H9 (cell line): ENCODE measurements around the gene TMEM213. TPM values are rescaled to one million over a fixed set of nuclear protein-coding genes. Genes with fewer than 3 reads are reported as not detected.

Source experiments
- DNase-seq: peaks from one replicate; pipeline ENCODE4 v3.0.0-alpha.2; 2017
- H2AFZ ChIP-seq: one replicate; pipeline ENCODE4 v1.6.1; 2013; ENCODE audit warnings: mild to moderate bottlenecking, low read length, control low read depth, moderate library complexity
- H2AK5ac ChIP-seq: 2 replicates; pipeline ENCODE4 v1.6.1; 2013; ENCODE audit warnings: low read length, control low read depth, mixed read lengths; ENCODE audit not compliant: insufficient read length
- H2BK120ac ChIP-seq: one replicate; pipeline ENCODE4 v1.6.1; 2013; ENCODE audit warnings: low read depth, mild to moderate bottlenecking, low read length, control low read depth, inconsistent platforms; ENCODE audit not compliant: poor library complexity, severe bottlenecking
- H2BK12ac ChIP-seq: 2 replicates; pipeline ENCODE4 v1.6.1; 2013; ENCODE audit warnings: low read length, control low read depth, mixed read lengths, low read depth; ENCODE audit not compliant: insufficient read length
- H2BK15ac ChIP-seq: 2 replicates; pipeline ENCODE4 v1.6.1; 2013; ENCODE audit warnings: low read depth, low read length, control low read depth
- H2BK20ac ChIP-seq: one replicate; pipeline ENCODE4 v1.6.1; 2013; ENCODE audit warnings: low read depth, mild to moderate bottlenecking, low read length, control low read depth, inconsistent platforms; ENCODE audit not compliant: poor library complexity, severe bottlenecking
- H2BK5ac ChIP-seq: 2 replicates; pipeline ENCODE4 v1.6.1; 2013; ENCODE audit warnings: low read length, control low read depth, mixed read lengths; ENCODE audit not compliant: insufficient read length
- H3K14ac ChIP-seq: 2 replicates; pipeline ENCODE4 v1.6.1; 2013; ENCODE audit warnings: low read length, control low read depth; ENCODE audit not compliant: insufficient read depth
- H3K18ac ChIP-seq: 2 replicates; pipeline ENCODE4 v1.6.1; 2013; ENCODE audit warnings: low read depth, mild to moderate bottlenecking, mixed read lengths, low read length, control low read depth; ENCODE audit not compliant: insufficient read length
- H3K23ac ChIP-seq: 2 replicates; pipeline ENCODE4 v1.6.1; 2013; ENCODE audit warnings: low read length, control low read depth, mixed read lengths, low read depth; ENCODE audit not compliant: insufficient read length
- H3K23me2 ChIP-seq: 2 replicates; pipeline ENCODE4 v1.6.1; 2013; ENCODE audit warnings: low read depth, mild to moderate bottlenecking, mixed read lengths, low read length, control low read depth; ENCODE audit not compliant: insufficient read length, poor library complexity, severe bottlenecking
- H3K27ac ChIP-seq: 2 replicates; pipeline ENCODE4 v1.5.1; 2013; ENCODE audit warnings: low read length, control low read depth, mixed read lengths, low read depth; ENCODE audit not compliant: insufficient read length
- H3K27me3 ChIP-seq: 2 replicates; pipeline ENCODE4 v1.6.1; 2013; ENCODE audit warnings: low read length, control low read depth, inconsistent platforms; ENCODE audit not compliant: insufficient read depth
- H3K4ac ChIP-seq: 2 replicates; pipeline ENCODE4 v1.6.1; 2013; ENCODE audit warnings: low read depth, mild to moderate bottlenecking, control low read depth, inconsistent platforms, low read length, moderate library complexity
- H3K4me1 ChIP-seq: 2 replicates; pipeline ENCODE4 v1.6.1; 2013; ENCODE audit warnings: low read length, control low read depth, inconsistent platforms; ENCODE audit not compliant: insufficient read depth
- H3K4me2 ChIP-seq: 2 replicates; pipeline ENCODE4 v1.6.1; 2013; ENCODE audit warnings: low read length, control low read depth, mixed read lengths; ENCODE audit not compliant: insufficient read length, insufficient read depth
- H3K56ac ChIP-seq: 2 replicates; pipeline ENCODE4 v1.6.1; 2013; ENCODE audit warnings: low read depth, mild to moderate bottlenecking, mixed read lengths, low read length, control low read depth; ENCODE audit not compliant: insufficient read length
- H3K79me1 ChIP-seq: 2 replicates; pipeline ENCODE4 v1.6.1; 2013; ENCODE audit warnings: low read depth, mild to moderate bottlenecking, moderate library complexity, low read length, control low read depth, inconsistent platforms; ENCODE audit not compliant: insufficient read depth, poor library complexity, severe bottlenecking
- H3K79me2 ChIP-seq: 2 replicates; pipeline ENCODE4 v1.6.1; 2013; ENCODE audit warnings: low read length, control low read depth, inconsistent platforms; ENCODE audit not compliant: insufficient read depth
- H3K9ac ChIP-seq: 2 replicates; pipeline ENCODE4 v1.6.1; 2013; ENCODE audit warnings: low read length, control low read depth, mixed read lengths; ENCODE audit not compliant: insufficient read length; ENCODE audit errors: extremely low read depth
- H3K9me3 ChIP-seq: one replicate; pipeline ENCODE4 v1.6.1; 2013; ENCODE audit warnings: low read depth, low read length, inconsistent platforms; ENCODE audit not compliant: control insufficient read depth
- H3T11ph ChIP-seq: one replicate; pipeline ENCODE4 v1.6.1; 2013; ENCODE audit warnings: mild to moderate bottlenecking, low read length, control low read depth, inconsistent platforms
- H4K20me1 ChIP-seq: one replicate; pipeline ENCODE4 v1.6.1; 2013; ENCODE audit not compliant: control insufficient read depth, insufficient read length, insufficient read depth
- H4K5ac ChIP-seq: 2 replicates; pipeline ENCODE4 v1.6.1; 2013; ENCODE audit warnings: low read depth, mild to moderate bottlenecking, mixed read lengths, low read length, control low read depth; ENCODE audit not compliant: insufficient read length
- H4K8ac ChIP-seq: replicated peaks from 2 replicates; pipeline ENCODE4 v1.6.1; 2013; ENCODE audit warnings: low read length, control low read depth, mixed read lengths, low read depth; ENCODE audit not compliant: insufficient read length
- H4K91ac ChIP-seq: 2 replicates; pipeline ENCODE4 v1.6.1; 2013; ENCODE audit warnings: low read depth, mild to moderate bottlenecking, moderate library complexity, mixed read lengths, low read length, control low read depth; ENCODE audit not compliant: insufficient read length
- H3K27ac Mint-ChIP-seq, 3 experiments: 2 replicates in 2 of 3; 3 replicates in 1 of 3; pipeline ENCODE4 v1.8.0; 2020 to 2021; ENCODE audit warnings: mixed read lengths in 3 of 3, mild to moderate bottlenecking in 1 of 3, moderate library complexity in 1 of 3
- H3K27me3 Mint-ChIP-seq: 2 replicates; pipeline ENCODE4 v1.8.0; 2021; ENCODE audit warnings: low read depth, mild to moderate bottlenecking, moderate library complexity, mixed read lengths
- H3K36me3 Mint-ChIP-seq, 3 experiments: 2 replicates in 2 of 3; 3 replicates in 1 of 3; pipeline ENCODE4 v1.8.0; 2020 to 2021; ENCODE audit warnings: low read depth in 3 of 3, mixed read lengths in 3 of 3; ENCODE audit not compliant: insufficient read depth in 1 of 3
- H3K4me1 Mint-ChIP-seq, 2 experiments: 2 replicates each; pipeline ENCODE4 v1.8.0; 2020; ENCODE audit warnings: mixed read lengths in 2 of 2
- H3K4me3 Mint-ChIP-seq, 2 experiments: 2 replicates in 1 of 2; 3 replicates in 1 of 2; pipeline ENCODE4 v1.8.0; 2020 to 2021; ENCODE audit warnings: mild to moderate bottlenecking in 2 of 2, mixed read lengths in 2 of 2, moderate library complexity in 1 of 2
- H3K9me3 Mint-ChIP-seq, 2 experiments: 2 replicates in 1 of 2; 3 replicates in 1 of 2; pipeline ENCODE4 v1.8.0; 2020; ENCODE audit warnings: mild to moderate bottlenecking in 2 of 2, mixed read lengths in 2 of 2, moderate library complexity in 1 of 2
- total RNA-seq: library from RNA; stranded (reverse); gene quantifications from 2 replicates; pipeline ENCODE4 v1.2.1, GENCODE V29; 2021
- TF ChIP-seq, protein P1 (sequence below): fragments of 200-600 bp; sonication (generic); conservative IDR thresholded peaks from 3 replicates; pipeline ENCODE4 v1.8.0; 2021; ENCODE audit warnings: antibody characterized with exemption, mild to moderate bottlenecking

Gene TMEM213
- total RNA-seq, 1 experiment from 2014 or later, result 0.22 TPM

DNA sequence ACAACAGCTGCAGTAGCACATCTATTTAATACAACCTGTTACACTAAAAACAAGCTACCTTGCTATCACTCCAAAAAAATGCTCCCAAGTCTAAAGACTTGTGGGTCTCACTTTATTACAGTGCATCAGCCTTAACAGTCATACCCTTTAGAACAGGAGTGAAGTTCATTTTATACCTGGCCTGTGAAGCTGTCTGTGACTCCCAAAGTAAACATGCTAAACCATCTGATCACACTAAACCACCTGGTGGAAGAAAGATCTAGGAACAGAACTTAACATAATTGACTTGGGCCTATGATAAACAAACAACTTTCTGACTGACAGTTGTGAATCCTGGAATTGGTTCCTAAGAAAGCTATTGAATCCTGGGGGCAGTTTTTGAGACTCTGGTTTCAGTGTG, 81.1 kb downstream of the TMEM213 start:
- H3K14ac ChIP-seq, result no peak overlapping the region
- Mint-ChIP-seq H3K36me3 (peaks cover 11 to 31% (median 28%) of the 10 kb centered on the region in 3 experiments; a peak in 6 of 7 replicates), H3K9me3 (no peaks in the 10 kb centered on the region), H3K27me3 (no peaks in the 10 kb centered on the region), H3K27ac (no peak overlapping the region; a peak in 1 of 7 replicates), H3K4me3 (no peak overlapping the region), H3K4me1 (no peaks in the 10 kb centered on the region; a peak in 2 of 4 replicates)
- H4K20me1 ChIP-seq, result no peaks in the 10 kb centered on the region
- H2AK5ac ChIP-seq, result no peak overlapping the region
- no peak overlapping the region for H2BK15ac ChIP-seq
- no peaks in the 10 kb centered on the region for H3K79me1 ChIP-seq
- no peak overlapping the region for H3K4me2 ChIP-seq
- H3K23me2 ChIP-seq, result no peaks in the 10 kb centered on the region
- no peak overlapping the region for H2BK12ac ChIP-seq
- no peak for DNase-seq
- H3K9ac ChIP-seq, result no peak overlapping the region
- no peak overlapping the region for H2AFZ ChIP-seq
- H2BK20ac ChIP-seq, result no peak overlapping the region
- no peak overlapping the region for H3K56ac ChIP-seq
- no peak overlapping the region for H3K4ac ChIP-seq
- no peak overlapping the region for H3K23ac ChIP-seq
- H3K4me1 ChIP-seq, result no peaks in the 10 kb centered on the region
- no peak overlapping the region for H4K8ac ChIP-seq
- H3K9me3 ChIP-seq, result no peaks in the 10 kb centered on the region
- H3K79me2 ChIP-seq, result no peaks in the 10 kb centered on the region
- TF ChIP-seq, protein P1, sequence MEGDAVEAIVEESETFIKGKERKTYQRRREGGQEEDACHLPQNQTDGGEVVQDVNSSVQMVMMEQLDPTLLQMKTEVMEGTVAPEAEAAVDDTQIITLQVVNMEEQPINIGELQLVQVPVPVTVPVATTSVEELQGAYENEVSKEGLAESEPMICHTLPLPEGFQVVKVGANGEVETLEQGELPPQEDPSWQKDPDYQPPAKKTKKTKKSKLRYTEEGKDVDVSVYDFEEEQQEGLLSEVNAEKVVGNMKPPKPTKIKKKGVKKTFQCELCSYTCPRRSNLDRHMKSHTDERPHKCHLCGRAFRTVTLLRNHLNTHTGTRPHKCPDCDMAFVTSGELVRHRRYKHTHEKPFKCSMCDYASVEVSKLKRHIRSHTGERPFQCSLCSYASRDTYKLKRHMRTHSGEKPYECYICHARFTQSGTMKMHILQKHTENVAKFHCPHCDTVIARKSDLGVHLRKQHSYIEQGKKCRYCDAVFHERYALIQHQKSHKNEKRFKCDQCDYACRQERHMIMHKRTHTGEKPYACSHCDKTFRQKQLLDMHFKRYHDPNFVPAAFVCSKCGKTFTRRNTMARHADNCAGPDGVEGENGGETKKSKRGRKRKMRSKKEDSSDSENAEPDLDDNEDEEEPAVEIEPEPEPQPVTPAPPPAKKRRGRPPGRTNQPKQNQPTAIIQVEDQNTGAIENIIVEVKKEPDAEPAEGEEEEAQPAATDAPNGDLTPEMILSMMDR, result no peak
- H2BK120ac ChIP-seq, result no peak overlapping the region
- no peak overlapping the region for H3T11ph ChIP-seq
- no peak overlapping the region for H4K91ac ChIP-seq
- no peak overlapping the region for H3K27ac ChIP-seq
- H3K18ac ChIP-seq, result no peak overlapping the region
- no peak overlapping the region for H4K5ac ChIP-seq
- no peak overlapping the region for H2BK5ac ChIP-seq
- no peaks in the 10 kb centered on the region for H3K27me3 ChIP-seq
